HepG2 (cell line): ENCODE data around the gene ISG20. TPM values are rescaled to one million over a fixed set of nuclear protein-coding genes. Genes with fewer than 3 reads are reported as not detected.

Source experiments
- ARNTL ChIP-seq: sonication (generic); formaldehyde crosslinking; IDR thresholded peaks from 2 replicates; pipeline ENCODE4 v1.4.0; 2020; ENCODE audit warnings: mild to moderate bottlenecking, missing genetic modification reagents
- CHD2 ChIP-seq: IDR thresholded peaks from 2 replicates; pipeline ENCODE4 v1.6.1; 2011; ENCODE audit warnings: low read depth, low read length, improper control_type of control experiment
- GPBP1L1 ChIP-seq: sonication (generic); formaldehyde crosslinking; IDR thresholded peaks from 2 replicates; pipeline ENCODE4 v1.5.0; 2020; ENCODE audit warnings: mild to moderate bottlenecking, missing genetic modification reagents
- HNF4A ChIP-seq: sonication (generic); formaldehyde crosslinking; IDR thresholded peaks from 2 replicates; pipeline ENCODE4 v1.4.0; 2020; ENCODE audit warnings: missing genetic modification reagents
- HNF4G ChIP-seq, 2 experiments: sonication (generic) in 1 of 2; formaldehyde crosslinking in 1 of 2; IDR thresholded peaks; 2 replicates each; pipeline versions ENCODE4 v1.4.0 to v1.6.1; 2011 to 2020; ENCODE audit warnings: borderline replicate concordance in 2 of 2, low read depth in 2 of 2, mild to moderate bottlenecking in 2 of 2, low read length in 1 of 2, missing genetic modification reagents in 1 of 2, moderate library complexity in 1 of 2
- KDM2A ChIP-seq: sonication (generic); formaldehyde crosslinking; IDR thresholded peaks from 2 replicates; pipeline ENCODE4 v1.4.0; 2020; ENCODE audit warnings: low read depth, missing genetic modification reagents, borderline replicate concordance
- NR2F6 ChIP-seq, 2 experiments: IDR thresholded peaks; 2 replicates each; pipeline ENCODE4 v1.6.1; 2016; ENCODE audit warnings: antibody characterized with exemption in 1 of 2, mild to moderate bottlenecking in 1 of 2
- SNAI1 ChIP-seq: sonication (generic); formaldehyde crosslinking; IDR thresholded peaks from 2 replicates; pipeline ENCODE4 v1.5.0; 2020; ENCODE audit warnings: mild to moderate bottlenecking, missing genetic modification reagents, borderline replicate concordance
- SOX13 ChIP-seq, 3 experiments: fragments of 450-650 bp in 1 of 3; sonication (generic) in 1 of 3; formaldehyde crosslinking in 1 of 3; IDR thresholded peaks in 2 of 3; conservative IDR thresholded peaks in 1 of 3; 2 replicates each; pipeline versions ENCODE4 v1.5.0 to v1.6.1; 2016 to 2020; ENCODE audit warnings: antibody characterized with exemption in 1 of 3, mild to moderate bottlenecking in 1 of 3, missing compliant biosample characterization in 1 of 3, missing genetic modification reagents in 1 of 3, moderate library complexity in 1 of 3
- SOX6 ChIP-seq, 2 experiments: fragments of 450-650 bp in 1 of 2; sonication (generic) in 1 of 2; formaldehyde crosslinking in 1 of 2; IDR thresholded peaks; 2 replicates each; pipeline versions ENCODE4 v1.4.0 to v1.6.1; 2017 to 2020; ENCODE audit warnings: antibody characterized with exemption in 1 of 2, mild to moderate bottlenecking in 1 of 2, missing genetic modification reagents in 1 of 2
- ZBTB33 ChIP-seq: sonication (generic); formaldehyde crosslinking; IDR thresholded peaks from 2 replicates; pipeline ENCODE4 v1.4.0; 2020; ENCODE audit warnings: missing genetic modification reagents
- ZNF644 ChIP-seq: IDR thresholded peaks from 2 replicates; pipeline ENCODE4 v1.6.1; 2016; ENCODE audit warnings: low read depth
- ZNF777 ChIP-seq: sonication (generic); formaldehyde crosslinking; IDR thresholded peaks from 2 replicates; pipeline ENCODE4 v1.4.0; 2020; ENCODE audit warnings: missing genetic modification reagents
- polyA plus RNA-seq, 8 experiments: library from polyadenylated mRNA; depleted of rRNA in 3 of 8; stranded (reverse) in 7 of 8; unstranded in 1 of 8; fragments of >200 nt; fragmentation: Illumina TruSeq in 4 of 8; extraction: Trizol in 4 of 8; gene quantifications; 2 replicates each; pipeline versions ENCODE4 v1.2.1 to v1.2.3, GENCODE V29; 2011 to 2016; ENCODE audit warnings: low read depth in 4 of 8, missing spikeins in 1 of 8, mixed read lengths in 1 of 8; ENCODE audit not compliant: insufficient read depth in 1 of 8
- total RNA-seq, 5 experiments: library from RNA; depleted of rRNA; stranded (reverse); fragments of >200 nt; fragmentation: Illumina TruSeq; extraction: Trizol; gene quantifications; 2 replicates each; pipeline ENCODE4 v1.2.3, GENCODE V29; 2016; ENCODE audit warnings: low read depth in 1 of 5
- TF ChIP-seq, protein P1 (sequence below): sonication (generic); formaldehyde crosslinking; IDR thresholded peaks from 2 replicates; pipeline ENCODE4 v1.9.0; 2021; ENCODE audit warnings: missing genetic modification reagents, borderline replicate concordance
- TF ChIP-seq, protein P2 (sequence below): fragments of 450-650 bp; IDR thresholded peaks from 2 replicates; pipeline ENCODE4 v1.6.1; 2016
- TF ChIP-seq, protein P3 (sequence below): sonication (generic); formaldehyde crosslinking; IDR thresholded peaks from 2 replicates; pipeline ENCODE4 v1.4.0; 2020; ENCODE audit warnings: missing genetic modification reagents
- TF ChIP-seq, protein P4 (sequence below): IDR thresholded peaks from 2 replicates; pipeline ENCODE4 v1.6.1; 2016; ENCODE audit warnings: low read depth, control low read depth

Gene ISG20
- total and polyA plus RNA-seq, 2 of the 13 experiments (the other 11 are each of a cell fraction or from before 2014, with no cell fraction given) = 6.3 to 31.5 TPM

GRCh38 chr15:88615303-88616107 is 23.3 kb upstream of the ISG20 start (continued):
- no peak for TF ChIP-seq GPBP1L1
- no peak for TF ChIP-seq SNAI1 (CRISPR knock-in tag)
- peak; percentile 41; the same call in 1 of the 2 replicates for TF ChIP-seq HNF4G (IDR thresholded peaks at IDR 0.05; ENCODE audit: borderline replicate concordance, low read depth, low read length)
- no peak for TF ChIP-seq HNF4G (CRISPR knock-in tag; IDR thresholded peaks at IDR 0.05; ENCODE audit: borderline replicate concordance, low read depth)
- TF ChIP-seq, protein P1, sequence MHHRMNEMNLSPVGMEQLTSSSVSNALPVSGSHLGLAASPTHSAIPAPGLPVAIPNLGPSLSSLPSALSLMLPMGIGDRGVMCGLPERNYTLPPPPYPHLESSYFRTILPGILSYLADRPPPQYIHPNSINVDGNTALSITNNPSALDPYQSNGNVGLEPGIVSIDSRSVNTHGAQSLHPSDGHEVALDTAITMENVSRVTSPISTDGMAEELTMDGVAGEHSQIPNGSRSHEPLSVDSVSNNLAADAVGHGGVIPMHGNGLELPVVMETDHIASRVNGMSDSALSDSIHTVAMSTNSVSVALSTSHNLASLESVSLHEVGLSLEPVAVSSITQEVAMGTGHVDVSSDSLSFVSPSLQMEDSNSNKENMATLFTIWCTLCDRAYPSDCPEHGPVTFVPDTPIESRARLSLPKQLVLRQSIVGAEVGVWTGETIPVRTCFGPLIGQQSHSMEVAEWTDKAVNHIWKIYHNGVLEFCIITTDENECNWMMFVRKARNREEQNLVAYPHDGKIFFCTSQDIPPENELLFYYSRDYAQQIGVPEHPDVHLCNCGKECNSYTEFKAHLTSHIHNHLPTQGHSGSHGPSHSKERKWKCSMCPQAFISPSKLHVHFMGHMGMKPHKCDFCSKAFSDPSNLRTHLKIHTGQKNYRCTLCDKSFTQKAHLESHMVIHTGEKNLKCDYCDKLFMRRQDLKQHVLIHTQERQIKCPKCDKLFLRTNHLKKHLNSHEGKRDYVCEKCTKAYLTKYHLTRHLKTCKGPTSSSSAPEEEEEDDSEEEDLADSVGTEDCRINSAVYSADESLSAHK = no peak
- TF ChIP-seq CHD2 = no peak
- peak; percentile 70 for TF ChIP-seq HNF4A
- TF ChIP-seq ARNTL (CRISPR knock-in tag) = no peak
- TF ChIP-seq SOX13 (IDR thresholded peaks at IDR 0.05) = no peak
- TF ChIP-seq SOX13 (CRISPR knock-in tag; conservative IDR thresholded peaks at IDR 0.05 in 1 of 2, IDR thresholded peaks at IDR 0.05 in 1 of 2) = peak in 1 of 2 experiments; percentile 49; a peak in 1 of 4 replicates
- no peak for TF ChIP-seq NR2F6 (IDR thresholded peaks at IDR 0.05)
- TF ChIP-seq NR2F6 (CRISPR knock-in tag; IDR thresholded peaks at IDR 0.05) = no peak
- TF ChIP-seq ZBTB33 = no peak
- TF ChIP-seq ZNF777 = no peak
- TF ChIP-seq, protein P2, sequence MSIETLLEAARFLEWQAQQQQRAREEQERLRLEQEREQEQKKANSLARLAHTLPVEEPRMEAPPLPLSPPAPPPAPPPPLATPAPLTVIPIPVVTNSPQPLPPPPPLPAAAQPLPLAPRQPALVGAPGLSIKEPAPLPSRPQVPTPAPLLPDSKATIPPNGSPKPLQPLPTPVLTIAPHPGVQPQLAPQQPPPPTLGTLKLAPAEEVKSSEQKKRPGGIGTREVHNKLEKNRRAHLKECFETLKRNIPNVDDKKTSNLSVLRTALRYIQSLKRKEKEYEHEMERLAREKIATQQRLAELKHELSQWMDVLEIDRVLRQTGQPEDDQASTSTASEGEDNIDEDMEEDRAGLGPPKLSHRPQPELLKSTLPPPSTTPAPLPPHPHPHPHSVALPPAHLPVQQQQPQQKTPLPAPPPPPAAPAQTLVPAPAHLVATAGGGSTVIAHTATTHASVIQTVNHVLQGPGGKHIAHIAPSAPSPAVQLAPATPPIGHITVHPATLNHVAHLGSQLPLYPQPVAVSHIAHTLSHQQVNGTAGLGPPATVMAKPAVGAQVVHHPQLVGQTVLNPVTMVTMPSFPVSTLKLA = peak; percentile 62
- TF ChIP-seq ZNF644 (CRISPR knock-in tag) = 0 out of 2 replicates have a peak, but pooled peaks have one; percentile 30
- no peak for TF ChIP-seq KDM2A (CRISPR knock-in tag)
- TF ChIP-seq, protein P3, sequence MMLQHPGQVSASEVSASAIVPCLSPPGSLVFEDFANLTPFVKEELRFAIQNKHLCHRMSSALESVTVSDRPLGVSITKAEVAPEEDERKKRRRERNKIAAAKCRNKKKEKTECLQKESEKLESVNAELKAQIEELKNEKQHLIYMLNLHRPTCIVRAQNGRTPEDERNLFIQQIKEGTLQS = 0 out of 2 replicates have a peak, but pooled peaks have one; percentile 35
- TF ChIP-seq, protein P4, sequence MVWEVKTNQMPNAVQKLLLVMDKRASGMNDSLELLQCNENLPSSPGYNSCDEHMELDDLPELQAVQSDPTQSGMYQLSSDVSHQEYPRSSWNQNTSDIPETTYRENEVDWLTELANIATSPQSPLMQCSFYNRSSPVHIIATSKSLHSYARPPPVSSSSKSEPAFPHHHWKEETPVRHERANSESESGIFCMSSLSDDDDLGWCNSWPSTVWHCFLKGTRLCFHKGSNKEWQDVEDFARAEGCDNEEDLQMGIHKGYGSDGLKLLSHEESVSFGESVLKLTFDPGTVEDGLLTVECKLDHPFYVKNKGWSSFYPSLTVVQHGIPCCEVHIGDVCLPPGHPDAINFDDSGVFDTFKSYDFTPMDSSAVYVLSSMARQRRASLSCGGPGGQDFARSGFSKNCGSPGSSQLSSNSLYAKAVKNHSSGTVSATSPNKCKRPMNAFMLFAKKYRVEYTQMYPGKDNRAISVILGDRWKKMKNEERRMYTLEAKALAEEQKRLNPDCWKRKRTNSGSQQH (CRISPR knock-in tag) = no peak
- no peak for TF ChIP-seq SOX6 (IDR thresholded peaks at IDR 0.05)
- peak; percentile 41 for TF ChIP-seq SOX6 (CRISPR knock-in tag; IDR thresholded peaks at IDR 0.05)
